ENCODE data around the gene METTL4.

Gene METTL4

GRCh38 chr18:2571200-2572170, at the start of gene METTL4, which contains the start of gene NDC80:
Gene METTL4, minus strand, starts transcription at chr18:2571505. Its CDS starts 4,289 bp downstream, at chr18:2567216.
Gene NDC80, plus strand, starts transcription at chr18:2571557. Its CDS starts 1,429 bp downstream, at chr18:2572986.
- DNase-seq = peak; percentile 88

- no peak for DNase-seq
Observed at GRCh38 chr18:2618009-2618408, 46.7 kb upstream of the METTL4 start.

GRCh38 chr18:2617401-2617998, 46.2 kb upstream of the METTL4 start:
- no peak for DNase-seq

GRCh38 chr18:2612996-2613395, 41.7 kb upstream of the METTL4 start:
- no peak for DNase-seq

GRCh38 chr18:2610549-2610948, 39.2 kb upstream of the METTL4 start:
- DNase-seq = peak; percentile 7

GRCh38 chr18:2609604-2610003, 38.3 kb upstream of the METTL4 start:
- DNase-seq = no peak

- peak; percentile 58 for DNase-seq
Observed at GRCh38 chr18:2606335-2606734, 35.0 kb upstream of the METTL4 start.

GRCh38 chr18:2602844-2603243, 31.5 kb upstream of the METTL4 start:
- peak; percentile 4 for DNase-seq

- no peak for DNase-seq
Observed at GRCh38 chr18:2597639-2598038, 26.3 kb upstream of the METTL4 start.

- DNase-seq = no peak
Observed at GRCh38 chr18:2590303-2590702, 19.0 kb upstream of the METTL4 start.

- no peak for DNase-seq
Observed at GRCh38 chr18:2589345-2590068, 18.2 kb upstream of the METTL4 start.

GRCh38 chr18:2588666-2589344, 17.5 kb upstream of the METTL4 start:
- DNase-seq = no peak

GRCh38 chr18:2587788-2588187, 16.5 kb upstream of the METTL4 start:
- DNase-seq = no peak

- DNase-seq = no peak
Observed at GRCh38 chr18:2573408-2573807, 2.1 kb upstream of the METTL4 start.

- DNase-seq = no peak
Observed at GRCh38 chr18:2572892-2573291, 1.6 kb upstream of the METTL4 start.

GRCh38 chr18:2572171-2572569, 865 bp upstream of the METTL4 start:
- DNase-seq = no peak

GRCh38 chr18:2570772-2571199, 519 bp downstream of the METTL4 start:
- DNase-seq = peak; percentile 55

GRCh38 chr18:2569338-2570207, 1.7 kb downstream of the METTL4 start:
- DNase-seq = no peak

GRCh38 chr18:2568605-2569004, 2.7 kb downstream of the METTL4 start:
- DNase-seq = no peak

GRCh38 chr18:2568129-2568528, 3.2 kb downstream of the METTL4 start:
- DNase-seq = no peak

GRCh38 chr18:2564373-2564772, 6.9 kb downstream of the METTL4 start:
- DNase-seq = no peak

- DNase-seq = no peak
Observed at GRCh38 chr18:2559249-2559648, 12.1 kb downstream of the METTL4 start.
